Measurements from ENCODE around the gene NBEAL2.

GRCh38 chr3:47010111-47010712 is 30.7 kb downstream of the NBEAL2 start:
- TF ChIP-seq POLR2AphosphoS5 (IDR thresholded peaks at IDR 0.05; ENCODE audit: low read depth, low read length) (peak; percentile 49; the same call in 1 of the 2 replicates), POLR2A (IDR thresholded peaks at IDR 0.05; ENCODE audit: low read depth, low read length) (no peak), TAF1 (IDR thresholded peaks at IDR 0.05; ENCODE audit: borderline replicate concordance, low read depth, low read length) (no peak)

Measured in GM12892 (cell line).